ENCODE data around the gene FRMD6. TPM values are rescaled to one million over a fixed set of nuclear protein-coding genes. Genes with fewer than 3 reads are reported as not detected.
"Not testable (repeated sequence)": the region's sequence is repeated elsewhere in the genome, so short reads cannot be mapped to it uniquely, and the experiment has no call there.

FRMD6 gene
- total RNA-seq, 4 donors from 2014 or later = 17.8 to 36.8 (median 25.8) TPM

- Histone ChIP-seq H3K4me3 (replicated peaks in 1 of 3) (no peak overlapping the region), H3K27me3 (no peaks in the 10 kb centered on the region), H3K36me3 (no peaks in the 10 kb centered on the region), H3K4me1 (no peaks in the 10 kb centered on the region), H3K27ac (no peak overlapping the region), H3K9me3 (no peaks in the 10 kb centered on the region)
- TF ChIP-seq CTCF (IDR thresholded peaks at IDR 0.05) (no peak), POLR2A (IDR thresholded peaks at IDR 0.05) (no peak)
- 92 to 94% methylated on average over 4 of the region's 4 CpGs for WGBS, 2 donors
- no peak for DNase-seq
- intact Hi-C loops (cut with DNase I) = no loop called here
Measured at GRCh38 chr14:51735851-51736250, 84.1 kb downstream of the FRMD6 start.

GRCh38 chr14:51738754-51739153, 87.0 kb downstream of the FRMD6 start:
- intact Hi-C loops (cut with DNase I) = no loop called here
- no peak overlapping the region for H3K4me3 ChIP-seq (replicated peaks in 1 of 3)
- no peaks in the 10 kb centered on the region for H3K27me3 ChIP-seq
- H3K9me3 ChIP-seq = no peaks in the 10 kb centered on the region
- H3K4me1 ChIP-seq = no peaks in the 10 kb centered on the region
- no peak overlapping the region for H3K27ac ChIP-seq
- TF ChIP-seq CTCF (IDR thresholded peaks at IDR 0.05) = no peak
- TF ChIP-seq POLR2A (IDR thresholded peaks at IDR 0.05) = no peak
- WGBS, 2 donors = 60 to 69% methylated on average over 8 of the region's 8 CpGs
- DNase-seq = no peak
- H3K36me3 ChIP-seq = no peaks in the 10 kb centered on the region

GRCh38 chr14:51743588-51744000, 91.9 kb downstream of the FRMD6 start:
- WGBS, 2 donors = 70 to 71% methylated on average over 13 to 20 of the region's 23 CpGs
- intact Hi-C loops (cut with DNase I) = no loop called here
- Histone ChIP-seq H3K36me3 (no peaks in the 10 kb centered on the region), H3K4me1 (no peaks in the 10 kb centered on the region), H3K4me3 (replicated peaks in 1 of 3) (no peak overlapping the region), H3K27me3 (no peaks in the 10 kb centered on the region), H3K27ac (no peak overlapping the region), H3K9me3 (no peaks in the 10 kb centered on the region)
- DNase-seq = no peak
- TF ChIP-seq CTCF (IDR thresholded peaks at IDR 0.05) = no peak
- no peak for TF ChIP-seq POLR2A (IDR thresholded peaks at IDR 0.05)

- Histone ChIP-seq H3K4me1 (no peaks in the 10 kb centered on the region), H3K27ac (no peak overlapping the region), H3K36me3 (no peaks in the 10 kb centered on the region), H3K27me3 (no peaks in the 10 kb centered on the region), H3K4me3 (replicated peaks in 1 of 3) (no peak overlapping the region), H3K9me3 (no peaks in the 10 kb centered on the region)
- DNase-seq = no peak
- 85% methylated on average over 23 to 30 of the region's 31 CpGs for WGBS, 2 donors
- intact Hi-C loops (cut with DNase I) = no loop called here
- no peak for TF ChIP-seq CTCF (IDR thresholded peaks at IDR 0.05)
- no peak for TF ChIP-seq POLR2A (IDR thresholded peaks at IDR 0.05)
Measured at GRCh38 chr14:51744372-51745130, 92.8 kb downstream of the FRMD6 start.

- WGBS, 2 donors = 85 to 91% methylated on average over 25 of the region's 25 CpGs
- intact Hi-C loops (cut with DNase I); H3K9me3 ChIP-seq; H3K4me1 ChIP-seq; H3K27me3 ChIP-seq; H3K27ac ChIP-seq; H3K4me3 ChIP-seq (replicated peaks in 1 of 3); DNase-seq; H3K36me3 ChIP-seq: not testable (repeated sequence)
Measured at GRCh38 chr14:51746823-51747222, 95.1 kb downstream of the FRMD6 start.

All from thyroid gland (tissue), 4 donors.